Measurements from ENCODE around the gene RILPL1. TPM values are rescaled to one million over a fixed set of nuclear protein-coding genes. Genes with fewer than 3 reads are reported as not detected.

RILPL1 gene
- total RNA-seq, 4 donors from 2014 or later: 12.0 to 27.9 (median 15.4) TPM

DNA sequence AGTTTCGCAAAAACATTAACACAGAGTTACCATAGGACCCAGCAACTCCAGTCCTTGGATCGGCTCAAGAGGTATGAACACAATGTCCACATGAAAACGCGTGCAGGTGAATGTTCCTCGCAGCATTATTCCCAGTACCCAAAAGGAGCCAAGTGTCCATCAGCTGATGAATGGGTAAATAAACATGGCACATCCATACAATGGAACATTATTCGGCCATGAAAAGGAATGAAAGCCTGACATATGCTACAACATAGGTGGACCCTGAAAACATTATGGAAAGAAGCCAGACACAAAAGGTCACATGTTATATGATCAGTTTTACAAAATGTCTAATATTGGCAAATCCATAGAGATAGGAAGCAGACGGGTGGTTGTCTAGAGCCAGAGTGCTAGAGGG is 9.1 kb downstream of the RILPL1 start:
- TF ChIP-seq, protein P1, sequence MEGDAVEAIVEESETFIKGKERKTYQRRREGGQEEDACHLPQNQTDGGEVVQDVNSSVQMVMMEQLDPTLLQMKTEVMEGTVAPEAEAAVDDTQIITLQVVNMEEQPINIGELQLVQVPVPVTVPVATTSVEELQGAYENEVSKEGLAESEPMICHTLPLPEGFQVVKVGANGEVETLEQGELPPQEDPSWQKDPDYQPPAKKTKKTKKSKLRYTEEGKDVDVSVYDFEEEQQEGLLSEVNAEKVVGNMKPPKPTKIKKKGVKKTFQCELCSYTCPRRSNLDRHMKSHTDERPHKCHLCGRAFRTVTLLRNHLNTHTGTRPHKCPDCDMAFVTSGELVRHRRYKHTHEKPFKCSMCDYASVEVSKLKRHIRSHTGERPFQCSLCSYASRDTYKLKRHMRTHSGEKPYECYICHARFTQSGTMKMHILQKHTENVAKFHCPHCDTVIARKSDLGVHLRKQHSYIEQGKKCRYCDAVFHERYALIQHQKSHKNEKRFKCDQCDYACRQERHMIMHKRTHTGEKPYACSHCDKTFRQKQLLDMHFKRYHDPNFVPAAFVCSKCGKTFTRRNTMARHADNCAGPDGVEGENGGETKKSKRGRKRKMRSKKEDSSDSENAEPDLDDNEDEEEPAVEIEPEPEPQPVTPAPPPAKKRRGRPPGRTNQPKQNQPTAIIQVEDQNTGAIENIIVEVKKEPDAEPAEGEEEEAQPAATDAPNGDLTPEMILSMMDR (IDR thresholded peaks at IDR 0.05): no peak
- no peak for TF ChIP-seq POLR2A (IDR thresholded peaks at IDR 0.05)
- intact Hi-C loops (cut with DNase I; ENCODE audit: low total_unique reads): no loop called here
- WGBS, 2 donors: 97 to 99% methylated on average over 7 of the region's 7 CpGs
- no peak for DNase-seq (ENCODE audit: low spot score in 2 of 2)
- H3K4me3 ChIP-seq (ENCODE audit: low read depth, poor library complexity, severe bottlenecking): no peak overlapping the region

DNA sequence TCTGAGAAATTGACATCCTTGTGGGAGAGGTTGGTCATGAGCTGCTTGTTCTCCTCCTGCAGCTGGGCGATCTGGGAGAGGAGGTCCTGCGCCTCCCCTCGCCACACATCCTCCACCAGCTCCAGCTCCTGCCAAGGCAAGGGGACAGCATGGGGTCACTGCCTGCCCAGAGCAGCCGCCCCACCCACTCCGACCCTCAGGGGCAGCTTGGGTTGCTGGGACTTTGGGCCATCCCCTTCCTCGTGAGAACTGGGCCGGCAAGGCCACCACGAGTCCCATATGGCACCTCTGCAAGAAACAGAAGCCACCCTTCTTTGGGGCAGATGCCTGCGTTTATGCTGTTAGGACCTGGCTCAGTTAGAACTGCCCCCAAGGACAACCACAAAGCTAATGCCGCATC is 10.0 kb downstream of the RILPL1 start:
- TF ChIP-seq, protein P1 (IDR thresholded peaks at IDR 0.05): no peak
- TF ChIP-seq POLR2A (IDR thresholded peaks at IDR 0.05): no peak
- DNase-seq (ENCODE audit: low spot score in 2 of 2): no peak
- 83 to 93% methylated on average over 10 of the region's 10 CpGs for WGBS, 2 donors
- intact Hi-C loops (cut with DNase I; ENCODE audit: low total_unique reads): no loop called here
- H3K4me3 ChIP-seq (ENCODE audit: low read depth, poor library complexity, severe bottlenecking): no peak overlapping the region

DNA sequence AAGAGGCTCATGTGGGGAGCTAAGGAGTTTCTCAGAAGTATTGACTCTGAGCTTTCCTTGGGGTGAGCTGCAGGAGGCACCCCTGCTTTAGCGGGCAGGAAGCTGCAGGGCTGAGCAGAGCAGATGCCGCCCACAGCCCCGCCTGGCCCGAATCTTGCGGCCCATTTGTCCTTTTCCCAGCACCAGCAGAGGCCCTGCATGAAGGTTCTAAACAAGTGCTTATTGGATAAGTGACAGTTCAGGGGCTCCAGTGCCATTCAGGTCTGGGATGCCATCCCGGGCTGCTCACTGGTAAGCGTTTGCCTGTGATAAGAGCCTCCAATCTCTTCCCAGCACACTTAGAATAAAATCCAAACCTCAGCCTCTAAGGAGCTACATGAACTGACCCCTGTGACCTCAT is 11.4 kb downstream of the RILPL1 start:
- DNase-seq (ENCODE audit: low spot score in 2 of 2): no peak
- no peak overlapping the region for H3K4me3 ChIP-seq (ENCODE audit: low read depth, poor library complexity, severe bottlenecking)
- 90 to 94% methylated on average over 7 of the region's 7 CpGs for WGBS, 2 donors
- intact Hi-C loops (cut with DNase I; ENCODE audit: low total_unique reads): no loop called here
- TF ChIP-seq POLR2A (IDR thresholded peaks at IDR 0.05): no peak
- TF ChIP-seq, protein P1 (IDR thresholded peaks at IDR 0.05): no peak

DNA sequence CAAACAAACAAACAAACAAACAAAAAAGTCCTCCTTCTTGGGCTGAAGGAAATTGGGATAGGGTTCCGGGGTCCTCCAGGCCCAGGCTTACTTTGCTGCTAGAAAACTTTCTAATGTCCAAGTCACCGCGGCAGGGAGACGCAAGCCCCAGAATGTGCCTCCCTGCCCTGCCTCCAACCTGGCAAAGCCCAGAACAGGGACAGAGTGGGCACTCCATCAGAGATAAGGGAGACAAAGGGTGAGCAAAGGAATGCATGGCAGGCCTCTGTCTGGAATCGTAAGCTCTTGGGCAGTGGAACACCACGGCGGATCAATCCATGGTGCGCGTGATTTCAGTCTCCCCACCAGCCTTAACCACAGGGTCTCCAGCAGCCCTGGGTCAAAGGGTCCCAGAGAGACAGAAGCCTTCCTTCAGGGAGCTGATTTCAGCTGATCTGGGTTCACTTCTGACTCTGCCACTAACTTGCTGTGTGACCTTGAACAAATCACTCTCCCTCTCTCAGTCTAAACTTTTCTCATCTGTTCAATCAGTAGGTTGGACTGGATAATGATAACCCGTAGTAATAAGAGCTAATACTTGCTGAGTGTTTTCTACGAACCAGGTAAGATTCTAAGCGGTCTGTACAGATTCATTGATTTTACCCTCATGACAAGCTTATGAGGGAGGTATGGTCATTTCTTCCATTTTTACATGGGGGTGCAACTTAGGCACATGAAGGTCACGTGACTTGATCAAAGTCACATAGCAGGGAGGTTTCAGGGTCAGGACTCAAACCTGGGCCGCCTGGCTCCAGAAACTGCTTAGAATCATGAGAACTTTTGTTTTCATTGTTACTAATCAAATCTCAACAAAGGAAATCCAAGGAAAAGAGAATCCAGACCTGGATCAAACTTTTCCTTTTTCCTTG is 12.7 kb downstream of the RILPL1 start:
- TF ChIP-seq, protein P1 (IDR thresholded peaks at IDR 0.05): no peak
- TF ChIP-seq POLR2A (IDR thresholded peaks at IDR 0.05): no peak
- WGBS, 2 donors: 92 to 95% methylated on average over 14 of the region's 14 CpGs
- no peak for DNase-seq (ENCODE audit: low spot score in 2 of 2)
- no peak overlapping the region for H3K4me3 ChIP-seq (ENCODE audit: low read depth, poor library complexity, severe bottlenecking)
- intact Hi-C loops (cut with DNase I; ENCODE audit: low total_unique reads): no loop called here

DNA sequence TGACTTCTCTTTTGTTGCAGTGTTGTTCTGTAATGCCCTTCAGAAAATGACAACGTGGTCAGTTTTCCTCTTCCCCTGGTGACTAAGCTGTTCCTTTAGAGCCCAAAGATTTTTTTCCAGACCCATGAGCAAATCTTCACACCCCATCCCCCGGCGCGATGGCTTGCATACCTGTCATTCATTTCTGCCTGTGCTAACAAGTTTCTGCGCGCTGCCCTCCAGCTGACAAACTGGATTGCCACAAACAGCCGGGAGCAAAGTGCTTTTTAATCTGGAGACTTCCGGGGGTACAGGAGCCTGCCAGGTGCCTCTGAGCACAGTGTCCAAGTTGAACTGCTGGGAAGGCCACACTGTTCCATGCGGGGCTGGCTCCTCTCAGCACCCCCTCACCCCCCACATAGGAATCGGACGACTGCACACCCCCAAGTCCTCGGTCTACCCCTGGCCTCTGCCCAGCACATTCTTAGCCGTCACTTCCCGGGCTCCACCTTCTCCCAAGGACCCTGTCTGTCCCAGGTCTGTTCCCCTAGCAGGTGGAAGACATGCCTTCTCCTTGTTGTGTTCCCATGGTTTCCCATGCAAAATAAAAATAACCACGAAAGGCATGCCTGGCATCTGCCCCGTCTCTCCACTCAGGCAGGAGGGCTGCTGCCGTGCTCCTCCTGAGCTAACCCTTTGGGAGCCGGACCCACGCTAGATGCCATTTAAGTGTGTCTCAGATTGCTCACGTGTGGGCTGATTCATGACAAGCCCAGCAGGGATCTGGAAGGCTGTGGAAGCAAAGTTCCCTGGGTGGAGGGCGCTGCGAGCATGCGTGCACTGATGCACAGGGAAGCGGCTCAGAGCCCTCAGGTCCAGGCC is 14.1 kb downstream of the RILPL1 start:
- no peak overlapping the region for H3K4me3 ChIP-seq (ENCODE audit: low read depth, poor library complexity, severe bottlenecking)
- 46 to 47% methylated on average over 24 of the region's 24 CpGs for WGBS, 2 donors
- DNase-seq (ENCODE audit: low spot score in 2 of 2): peak in 1 of 2 donors; percentile 57
- intact Hi-C loops (cut with DNase I; ENCODE audit: low total_unique reads): no loop called here
- TF ChIP-seq, protein P1 (IDR thresholded peaks at IDR 0.05): no peak
- TF ChIP-seq POLR2A (IDR thresholded peaks at IDR 0.05): no peak
